HG02970 (cell line): ENCODE results near the gene PLD1.

ENCODE experiments used
- ATAC-seq: cut with Tn5 transposase; IDR thresholded peaks from one replicate; pipeline ENCODE4 v1.9.1; 2021; ENCODE audit warnings: mild to moderate bottlenecking, moderate library complexity, moderate number of reproducible peaks; ENCODE audit not compliant: unreplicated experiment, low FRiP score

The PLD1 gene

GRCh38 chr3:171799501-171799900, 10.8 kb downstream of the PLD1 start:
- no peak for ATAC-seq

- ATAC-seq = no peak
Observed at GRCh38 chr3:171797873-171798272, 12.4 kb downstream of the PLD1 start.

- ATAC-seq = no peak
Observed at GRCh38 chr3:171797265-171797679, 13.0 kb downstream of the PLD1 start.

GRCh38 chr3:171796625-171797264, 13.5 kb downstream of the PLD1 start:
- no peak for ATAC-seq

GRCh38 chr3:171792531-171792930, 17.8 kb downstream of the PLD1 start:
- no peak for ATAC-seq

- no peak for ATAC-seq
Observed at GRCh38 chr3:171791692-171792076, 18.6 kb downstream of the PLD1 start.

- ATAC-seq = no peak
Observed at GRCh38 chr3:171790898-171791691, 19.2 kb downstream of the PLD1 start.

GRCh38 chr3:171790574-171790897, 19.7 kb downstream of the PLD1 start:
- no peak for ATAC-seq

GRCh38 chr3:171789759-171790505, 20.4 kb downstream of the PLD1 start:
- no peak for ATAC-seq

- ATAC-seq = no peak
Observed at GRCh38 chr3:171788546-171789351, 21.5 kb downstream of the PLD1 start.

- ATAC-seq = no peak
Observed at GRCh38 chr3:171786997-171787396, 23.3 kb downstream of the PLD1 start.

- ATAC-seq = no peak
Observed at GRCh38 chr3:171784937-171785336, 25.3 kb downstream of the PLD1 start.

GRCh38 chr3:171784387-171784786, 25.9 kb downstream of the PLD1 start:
- ATAC-seq = no peak

GRCh38 chr3:171783626-171784025, 26.7 kb downstream of the PLD1 start:
- ATAC-seq = no peak

GRCh38 chr3:171783086-171783485, 27.2 kb downstream of the PLD1 start:
- ATAC-seq = no peak

- no peak for ATAC-seq
Observed at GRCh38 chr3:171782617-171783016, 27.7 kb downstream of the PLD1 start.

GRCh38 chr3:171781711-171782127, 28.6 kb downstream of the PLD1 start:
- ATAC-seq = no peak

GRCh38 chr3:171778493-171778892, 31.8 kb downstream of the PLD1 start:
- ATAC-seq = no peak

- ATAC-seq = no peak
Observed at GRCh38 chr3:171777596-171777995, 32.7 kb downstream of the PLD1 start.

GRCh38 chr3:171776839-171777583, 33.3 kb downstream of the PLD1 start:
- ATAC-seq = no peak
